Testis (tissue), 5 donors: ENCODE measurements around the gene SLC25A6. TPM values are rescaled to one million over a fixed set of nuclear protein-coding genes. Genes with fewer than 3 reads are reported as not detected.

Experiments used
- DNase-seq: peaks from one replicate; pipeline ENCODE4 v3.0.0-alpha.2; 2019
- H3K27ac ChIP-seq, 2 donors: fragments of 200-600 bp; sonication (generic); one replicate each; pipeline ENCODE4 v1.5.1; 2019
- H3K27me3 ChIP-seq: fragments of 200-600 bp; sonication (generic); one replicate; pipeline ENCODE4 v1.5.1; 2019
- H3K36me3 ChIP-seq: fragments of 200-600 bp; sonication (generic); one replicate; pipeline ENCODE4 v1.5.1; 2017; ENCODE audit warnings: low read depth; ENCODE audit errors: missing control alignments
- H3K4me1 ChIP-seq: fragments of 200-600 bp; sonication (generic); one replicate; pipeline ENCODE4 v1.5.1; 2019
- H3K4me3 ChIP-seq, 2 donors: fragments of 200-600 bp; sonication (generic); one replicate each; pipeline ENCODE4 v1.5.1; 2017 to 2019
- H3K9me3 ChIP-seq: fragments of 200-600 bp; sonication (generic); one replicate; pipeline ENCODE4 v1.5.1; 2017
- CTCF ChIP-seq, 3 experiments: fragments of 450-650 bp in 2 of 3; fragments of 200-600 bp in 1 of 3; sonication (generic) in 1 of 3; IDR thresholded peaks; one replicate each; pipeline ENCODE4 v1.5.1; 2016 to 2019; ENCODE audit warnings: antibody characterized with exemption in 3 of 3, mild to moderate bottlenecking in 2 of 3, moderate library complexity in 1 of 3
- POLR2A ChIP-seq: fragments of 450-650 bp; IDR thresholded peaks from one replicate; pipeline ENCODE4 v1.6.1; 2017; ENCODE audit warnings: antibody characterized with exemption, mild to moderate bottlenecking, moderate library complexity
- WGBS, 2 donors: methylation state at CpG; one replicate each; pipeline ENCODE4 v1.1.5; 2018; 5-methylcytosine and 5-hydroxymethylcytosine counted together
- intact Hi-C: fragments of 100-400 bp; cut with DNase I; formaldehyde crosslinking; loops from one replicate; pipeline ENCODE4 v1.15.1; 2023; ENCODE audit warnings: low total_unique reads
- long read RNA-seq, 2 donors: transcript quantifications; one replicate each; lab custom pipeline, GENCODE V29; 2026
- polyA plus RNA-seq: library from polyadenylated mRNA; stranded (reverse); fragments of 350-450 nt; fragmentation: Illumina TruSeq; extraction: RNeasy Lipid Tissue Mini Kit (QIAGEN cat#74804); gene quantifications from one replicate; pipeline ENCODE4 v1.2.3, GENCODE V29; 2014; ENCODE audit warnings: low read depth, low replicate concordance; ENCODE audit not compliant: insufficient read depth
- total RNA-seq, 2 donors: library from RNA; depleted of rRNA; stranded (reverse); fragments of >200 nt; gene quantifications; one replicate each; pipeline ENCODE4 v1.2.3, GENCODE V29; 2016

Gene SLC25A6
- total RNA-seq (100 to 1,000 TPM; 171 to 293 TPM), polyA plus RNA-seq (157 TPM)
- long read RNA-seq, donor 1, transcript SLC25A6-201 (4 exons, 2,062 nt): major isoform, 441 of 651 reads
- long read RNA-seq, donor 1, partial matches to known transcripts: 202 of 651 reads
- long read RNA-seq, donor 1, other reads (novel, unspliced or antisense): 8 of 651 reads
- long read RNA-seq, donor 2, transcript SLC25A6-201 (4 exons, 2,062 nt): major isoform, 312 of 374 reads
- long read RNA-seq, donor 2, partial matches to known transcripts: 62 of 374 reads
- long read RNA-seq, donor 2, other reads (novel, unspliced or antisense): 0 of 374 reads

- Histone ChIP-seq H3K9me3 (no peaks in the 10 kb centered on the region), H3K4me3 (peak within 1 kb of the TSS; percentile 100), H3K27me3 (no peaks in the 10 kb centered on the region), H3K4me1 (peaks cover 27% of the 10 kb centered on the region), H3K36me3 (no peaks in the 10 kb centered on the region), H3K27ac (peak within 1 kb of the TSS; percentile 96 to 99)
- intact Hi-C loops: loop anchor here (10.0 kb wide), 1 partner anchor 53 kb away; no protein-coding TSS in a partner anchor
- TF ChIP-seq CTCF (IDR thresholded peaks at IDR 0.05): peak in 2 of 3 experiments; percentile 8 to 29
- no peak for TF ChIP-seq POLR2A
- WGBS, 2 donors: 0 to 1% methylated on average over 15 to 64 of the region's 90 CpGs
- peak; percentile 98 for DNase-seq
Measured at GRCh38 chrX:1391707-1392375, at the start of gene SLC25A6. Gene SLC25A6, minus strand, starts transcription at chrX:1392113. Its CDS starts 104 bp downstream, at chrX:1392009.

- no peaks in the 10 kb centered on the region for H3K9me3 ChIP-seq
- no peaks in the 10 kb centered on the region for H3K27me3 ChIP-seq
- no peak for DNase-seq
- 96 to 98% methylated on average over 6 of the region's 6 CpGs for WGBS, 2 donors
- H3K27ac ChIP-seq: no peak overlapping the region
- H3K36me3 ChIP-seq: no peaks in the 10 kb centered on the region
- no peaks in the 10 kb centered on the region for H3K4me1 ChIP-seq
- no peak overlapping the region for H3K4me3 ChIP-seq
- intact Hi-C loops: loop anchor here (10.0 kb wide), 1 partner anchor 46 kb away; the partner anchor contains the start of gene SLC25A6
- no peak for TF ChIP-seq CTCF (IDR thresholded peaks at IDR 0.05)
- TF ChIP-seq POLR2A: no peak
Measured at GRCh38 chrX:1440506-1440905, 48.6 kb upstream of the SLC25A6 start.

GRCh38 chrX:1435241-1435895 lies 43.5 kb upstream of the SLC25A6 start:
- Histone ChIP-seq H3K27me3 (no peaks in the 10 kb centered on the region), H3K4me3 (no peak overlapping the region), H3K27ac (no peak overlapping the region), H3K9me3 (no peaks in the 10 kb centered on the region), H3K36me3 (no peaks in the 10 kb centered on the region), H3K4me1 (no peaks in the 10 kb centered on the region)
- intact Hi-C loops: no loop called here
- WGBS, 2 donors: 93 to 98% methylated on average over 17 to 20 of the region's 20 CpGs
- DNase-seq: peak; percentile 11
- TF ChIP-seq CTCF (IDR thresholded peaks at IDR 0.05) (no peak), POLR2A (no peak)

- no peak for DNase-seq
Measured at GRCh38 chrX:1434871-1435240, 42.9 kb upstream of the SLC25A6 start.

More at GRCh38 chrX:1434871-1435240, 42.9 kb upstream of the SLC25A6 start:
- H3K27me3 ChIP-seq: no peaks in the 10 kb centered on the region
- no peak overlapping the region for H3K4me3 ChIP-seq
- TF ChIP-seq POLR2A (no peak), CTCF (IDR thresholded peaks at IDR 0.05) (no peak)
- H3K36me3 ChIP-seq: no peaks in the 10 kb centered on the region
- no peaks in the 10 kb centered on the region for H3K4me1 ChIP-seq
- no peak overlapping the region for H3K27ac ChIP-seq
- intact Hi-C loops: no loop called here
- H3K9me3 ChIP-seq: no peaks in the 10 kb centered on the region
- WGBS, 2 donors: 91 to 93% methylated on average over 20 to 21 of the region's 22 CpGs
